Measurements from ENCODE around the gene ALPL. TPM values are rescaled to one million over a fixed set of nuclear protein-coding genes. Genes with fewer than 3 reads are reported as not detected.

The ALPL gene
- total and polyA plus RNA-seq, 9 donors: 1.2 to 4.7 (median 3.4) TPM

DNA sequence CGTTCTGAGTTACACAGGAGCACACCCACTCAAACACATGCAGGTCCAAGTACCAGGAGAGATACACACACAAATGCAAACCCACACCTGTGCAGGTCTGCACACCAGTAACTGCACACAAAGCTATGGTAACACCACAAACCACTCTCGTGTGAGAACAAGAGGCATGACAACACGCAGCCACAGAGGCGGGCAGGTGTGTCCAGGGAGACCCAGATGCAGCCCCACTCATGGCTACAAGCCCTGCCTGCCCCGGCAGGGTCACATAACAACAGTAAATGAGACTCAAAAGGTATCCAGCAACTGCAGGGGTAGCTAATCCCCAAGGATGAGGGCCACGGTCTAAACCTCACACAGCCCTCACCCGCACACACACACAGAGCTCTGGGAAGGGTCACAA lies 111.8 kb downstream of the ALPL start:
- Histone ChIP-seq H3K4me3 (ENCODE audit: low read length) (no peak overlapping the region), H3K27me3 (ENCODE audit: control insufficient read depth, insufficient read depth, low read length) (peaks cover 35% of the 10 kb centered on the region), H3K9me3 (replicated peaks; ENCODE audit: control insufficient read depth, low read depth, low read length) (no peaks in the 10 kb centered on the region), H3K4me1 (ENCODE audit: control insufficient read depth, insufficient read depth, low read length) (peaks cover 67% of the 10 kb centered on the region), H3K36me3 (ENCODE audit: control insufficient read depth, insufficient read depth, low read length) (no peaks in the 10 kb centered on the region), H3K27ac (ENCODE audit: low read length) (no peak overlapping the region)
- DNase-seq: no peak
- 48% methylated on average over 6 of the region's 7 CpGs for WGBS (ENCODE audit: insufficient coverage)

GRCh38 chr1:21621761-21622436 lies 112.7 kb downstream of the ALPL start:
- peaks cover 35% of the 10 kb centered on the region for H3K27me3 ChIP-seq (ENCODE audit: control insufficient read depth, insufficient read depth, low read length)
- H3K27ac ChIP-seq (ENCODE audit: low read length): no peak overlapping the region
- H3K4me1 ChIP-seq (ENCODE audit: control insufficient read depth, insufficient read depth, low read length): peaks cover 67% of the 10 kb centered on the region
- H3K4me3 ChIP-seq (ENCODE audit: low read length): no peak overlapping the region
- no peaks in the 10 kb centered on the region for H3K36me3 ChIP-seq (ENCODE audit: control insufficient read depth, insufficient read depth, low read length)
- 9% methylated on average over 32 of the region's 39 CpGs for WGBS (ENCODE audit: insufficient coverage)
- no peak for DNase-seq
- H3K9me3 ChIP-seq (replicated peaks; ENCODE audit: control insufficient read depth, low read depth, low read length): no peaks in the 10 kb centered on the region

DNA sequence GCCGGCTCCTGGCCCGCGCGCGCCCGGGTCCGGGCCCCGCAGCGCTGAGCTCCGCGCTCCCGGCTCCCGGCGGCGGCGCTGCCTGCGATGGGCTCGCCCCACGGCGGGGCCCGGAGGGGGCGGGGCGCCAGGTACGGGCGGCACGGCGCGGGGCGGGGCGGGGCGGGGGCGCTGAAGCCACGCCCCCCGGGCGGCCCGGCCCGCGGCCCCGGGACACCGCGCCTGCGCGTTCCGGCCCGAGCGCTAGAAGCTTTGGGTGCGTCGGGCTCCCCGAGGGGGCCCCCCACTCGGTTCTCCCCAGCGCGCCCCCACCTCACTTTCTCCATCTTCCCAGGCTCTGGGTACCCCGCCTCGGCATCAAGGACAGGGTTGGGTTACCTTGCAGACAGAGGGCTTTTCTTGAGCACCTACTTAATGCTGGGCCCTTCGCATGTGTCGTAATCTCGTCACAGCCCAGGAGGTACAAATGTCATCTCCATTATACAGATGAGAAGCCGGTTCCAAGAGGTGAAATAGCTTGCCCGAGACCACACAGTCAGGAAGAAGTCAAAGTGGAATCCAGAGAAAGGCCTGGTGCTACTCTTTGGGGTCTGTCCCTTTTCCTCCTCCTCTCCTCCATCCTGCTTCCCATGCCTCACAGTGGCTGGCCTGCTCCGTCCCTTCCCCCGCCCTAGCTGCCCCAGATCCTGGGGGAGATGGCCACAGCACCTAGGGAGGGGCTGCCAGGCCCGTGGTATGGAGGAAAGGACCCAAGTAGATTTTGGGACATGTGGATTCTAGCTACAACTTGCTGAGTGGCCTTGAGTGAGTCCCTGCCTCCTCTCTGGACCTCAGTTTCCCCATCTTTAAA lies 113.5 kb downstream of the ALPL start:
- peaks cover 35% of the 10 kb centered on the region for H3K27me3 ChIP-seq (ENCODE audit: control insufficient read depth, insufficient read depth, low read length)
- DNase-seq: no peak

GRCh38 chr1:21623410-21623961 lies 114.3 kb downstream of the ALPL start:
- Histone ChIP-seq H3K36me3 (ENCODE audit: control insufficient read depth, insufficient read depth, low read length) (no peaks in the 10 kb centered on the region), H3K4me1 (ENCODE audit: control insufficient read depth, insufficient read depth, low read length) (peaks cover 61% of the 10 kb centered on the region), H3K27me3 (ENCODE audit: control insufficient read depth, insufficient read depth, low read length) (peaks cover 33% of the 10 kb centered on the region), H3K9me3 (replicated peaks; ENCODE audit: control insufficient read depth, low read depth, low read length) (no peaks in the 10 kb centered on the region), H3K27ac (ENCODE audit: low read length) (no peak overlapping the region), H3K4me3 (ENCODE audit: low read length) (no peak overlapping the region)
- peak; percentile 55 for DNase-seq
- 65% methylated on average over 5 of the region's 10 CpGs for WGBS (ENCODE audit: insufficient coverage)

More for the DNA sequence above, 113.5 kb downstream of the ALPL start:
- no peaks in the 10 kb centered on the region for H3K36me3 ChIP-seq (ENCODE audit: control insufficient read depth, insufficient read depth, low read length)
- H3K4me1 ChIP-seq (ENCODE audit: control insufficient read depth, insufficient read depth, low read length): peaks cover 67% of the 10 kb centered on the region
- H3K27ac ChIP-seq (ENCODE audit: low read length): no peak overlapping the region
- no peaks in the 10 kb centered on the region for H3K9me3 ChIP-seq (replicated peaks; ENCODE audit: control insufficient read depth, low read depth, low read length)
- peak overlapping the region; percentile 26 for H3K4me3 ChIP-seq (ENCODE audit: low read length)
- WGBS (ENCODE audit: insufficient coverage): 4% methylated on average over 59 of the region's 62 CpGs

DNA sequence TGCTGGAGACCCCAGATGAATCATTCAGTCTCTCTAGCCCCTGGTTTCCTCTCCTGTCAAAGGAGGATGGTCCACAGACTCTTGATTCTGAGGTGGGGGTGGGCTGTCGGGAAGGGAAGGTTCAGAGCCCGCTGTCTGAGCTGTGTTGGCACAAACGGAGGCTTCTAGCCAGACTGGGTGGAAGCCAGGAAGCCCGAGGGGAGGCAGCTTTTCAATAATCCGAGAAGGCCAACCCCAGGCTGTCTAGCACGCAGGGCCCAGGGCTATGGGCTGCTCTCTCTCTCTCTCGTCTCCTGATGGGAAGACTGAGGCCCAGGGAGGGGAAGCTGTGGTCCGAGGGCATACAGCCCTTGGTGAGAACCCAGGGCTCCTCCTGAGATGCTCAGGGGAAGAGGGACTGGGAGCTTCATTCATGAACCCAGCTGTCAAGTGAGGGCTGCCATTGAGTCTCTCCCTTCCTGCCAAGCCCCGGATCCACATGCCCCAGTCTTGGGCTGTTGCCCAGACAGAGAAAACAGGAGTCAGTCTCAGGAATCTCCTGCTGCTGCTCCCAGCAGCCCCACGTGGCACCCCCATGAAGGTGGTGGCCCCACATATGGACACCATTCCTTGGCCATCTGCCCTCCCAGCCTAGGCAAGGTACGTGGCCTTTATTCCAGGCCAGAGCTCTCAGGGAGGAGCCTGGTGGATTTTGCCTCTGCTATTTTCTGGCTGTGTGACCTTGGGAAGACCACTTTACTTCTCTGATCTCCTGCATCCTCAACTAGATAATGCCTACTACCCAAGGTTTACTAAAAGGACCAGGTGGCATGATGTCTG lies 115.6 kb downstream of the ALPL start:
- peaks cover 49% of the 10 kb centered on the region for H3K4me1 ChIP-seq (ENCODE audit: control insufficient read depth, insufficient read depth, low read length)
- H3K36me3 ChIP-seq (ENCODE audit: control insufficient read depth, insufficient read depth, low read length): no peaks in the 10 kb centered on the region
- H3K9me3 ChIP-seq (replicated peaks; ENCODE audit: control insufficient read depth, low read depth, low read length): no peaks in the 10 kb centered on the region
- peak overlapping the region; percentile 21 for H3K27ac ChIP-seq (ENCODE audit: low read length)
- H3K27me3 ChIP-seq (ENCODE audit: control insufficient read depth, insufficient read depth, low read length): peaks cover 28% of the 10 kb centered on the region
- peak; percentile 75 for DNase-seq
- no peak overlapping the region for H3K4me3 ChIP-seq (ENCODE audit: low read length)
- WGBS (ENCODE audit: insufficient coverage): 42% methylated on average over 8 of the region's 11 CpGs

DNA sequence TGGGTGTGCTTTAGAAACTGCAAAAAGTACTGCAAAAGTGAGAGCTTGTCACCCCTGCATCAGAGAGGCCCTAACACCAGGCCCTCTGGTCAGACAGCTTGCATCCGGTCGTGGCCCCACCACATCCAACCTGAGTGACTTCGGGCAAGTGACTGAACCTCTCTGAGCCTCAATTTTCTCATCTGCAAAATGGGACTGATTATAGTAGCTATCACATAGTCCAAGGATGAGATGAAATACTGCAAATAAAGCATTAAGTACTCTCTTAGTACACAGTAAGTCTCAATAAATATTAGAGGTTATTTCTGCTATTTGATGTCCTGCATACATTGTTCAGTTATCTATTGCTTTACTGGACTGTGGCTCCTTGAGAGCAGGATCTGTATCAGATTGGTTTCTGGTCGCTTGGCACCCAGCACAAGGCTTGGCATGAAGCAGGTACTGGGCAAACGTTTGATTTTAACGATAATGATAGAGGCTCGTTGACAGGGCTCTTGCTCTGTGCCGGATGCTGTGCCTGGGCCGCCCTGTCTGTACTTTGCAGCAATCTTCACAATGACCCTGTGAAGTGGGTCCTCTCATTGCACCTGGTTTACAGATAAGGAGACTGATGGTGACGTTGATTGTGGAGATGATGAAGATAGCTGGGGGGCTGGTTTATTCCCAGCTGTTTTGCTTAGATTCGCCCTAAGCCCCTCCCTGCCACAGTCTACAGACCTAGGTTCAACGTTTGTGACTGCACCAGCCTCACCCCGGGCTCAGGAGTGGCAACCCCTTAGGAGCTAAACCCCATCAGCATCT lies 116.4 kb downstream of the ALPL start:
- Histone ChIP-seq H3K36me3 (ENCODE audit: control insufficient read depth, insufficient read depth, low read length) (no peaks in the 10 kb centered on the region), H3K27ac (ENCODE audit: low read length) (no peak overlapping the region), H3K27me3 (ENCODE audit: control insufficient read depth, insufficient read depth, low read length) (peaks cover 25% of the 10 kb centered on the region), H3K9me3 (replicated peaks; ENCODE audit: control insufficient read depth, low read depth, low read length) (no peaks in the 10 kb centered on the region), H3K4me3 (ENCODE audit: low read length) (no peak overlapping the region), H3K4me1 (ENCODE audit: control insufficient read depth, insufficient read depth, low read length) (peaks cover 46% of the 10 kb centered on the region)
- no peak for DNase-seq
- WGBS (ENCODE audit: insufficient coverage): 87% methylated on average over 8 of the region's 13 CpGs

- Histone ChIP-seq H3K27me3 (ENCODE audit: control insufficient read depth, insufficient read depth, low read length) (peaks cover 14% of the 10 kb centered on the region), H3K9me3 (replicated peaks; ENCODE audit: control insufficient read depth, low read depth, low read length) (no peaks in the 10 kb centered on the region), H3K27ac (ENCODE audit: low read length) (no peak overlapping the region), H3K4me3 (ENCODE audit: low read length) (no peak overlapping the region), H3K4me1 (ENCODE audit: control insufficient read depth, insufficient read depth, low read length) (peaks cover 43% of the 10 kb centered on the region), H3K36me3 (ENCODE audit: control insufficient read depth, insufficient read depth, low read length) (no peaks in the 10 kb centered on the region)
- 81% methylated on average over 9 of the region's 11 CpGs for WGBS (ENCODE audit: insufficient coverage)
- no peak for DNase-seq
These were observed 117.7 kb downstream of the ALPL start for GRCh38 chr1:21626921-21627339.
